BLaER1 (cell line): ENCODE measurements around the gene EIF4E3.

Experiments
- H3K27ac ChIP-seq: shearing (Covaris generic); formaldehyde crosslinking; 2 replicates; pipeline ENCODE4 v1.8.1; 2022
- H3K27me3 ChIP-seq: shearing (Covaris generic); formaldehyde crosslinking; 2 replicates; pipeline ENCODE4 v1.8.1; 2022
- H3K36me3 ChIP-seq: shearing (Covaris generic); formaldehyde crosslinking; 2 replicates; pipeline ENCODE4 v1.8.1; 2022
- H3K4me1 ChIP-seq: shearing (Covaris generic); formaldehyde crosslinking; 2 replicates; pipeline ENCODE4 v1.8.1; 2022
- H3K4me2 ChIP-seq: shearing (Covaris generic); formaldehyde crosslinking; 2 replicates; pipeline ENCODE4 v1.8.1; 2022
- H3K4me3 ChIP-seq: shearing (Covaris generic); formaldehyde crosslinking; 2 replicates; pipeline ENCODE4 v1.8.1; 2022
- H3K9ac ChIP-seq: shearing (Covaris generic); formaldehyde crosslinking; 2 replicates; pipeline ENCODE4 v1.8.1; 2022
- H3K9me3 ChIP-seq: shearing (Covaris generic); formaldehyde crosslinking; 2 replicates; pipeline ENCODE4 v1.8.1; 2022
- H4K20me1 ChIP-seq: shearing (Covaris generic); formaldehyde crosslinking; 2 replicates; pipeline ENCODE4 v1.8.1; 2022
- Cebpa-rat ChIP-seq: shearing (Covaris generic); IDR thresholded peaks from 2 replicates; pipeline ENCODE4 v1.8.1; 2022

Gene EIF4E3

DNA sequence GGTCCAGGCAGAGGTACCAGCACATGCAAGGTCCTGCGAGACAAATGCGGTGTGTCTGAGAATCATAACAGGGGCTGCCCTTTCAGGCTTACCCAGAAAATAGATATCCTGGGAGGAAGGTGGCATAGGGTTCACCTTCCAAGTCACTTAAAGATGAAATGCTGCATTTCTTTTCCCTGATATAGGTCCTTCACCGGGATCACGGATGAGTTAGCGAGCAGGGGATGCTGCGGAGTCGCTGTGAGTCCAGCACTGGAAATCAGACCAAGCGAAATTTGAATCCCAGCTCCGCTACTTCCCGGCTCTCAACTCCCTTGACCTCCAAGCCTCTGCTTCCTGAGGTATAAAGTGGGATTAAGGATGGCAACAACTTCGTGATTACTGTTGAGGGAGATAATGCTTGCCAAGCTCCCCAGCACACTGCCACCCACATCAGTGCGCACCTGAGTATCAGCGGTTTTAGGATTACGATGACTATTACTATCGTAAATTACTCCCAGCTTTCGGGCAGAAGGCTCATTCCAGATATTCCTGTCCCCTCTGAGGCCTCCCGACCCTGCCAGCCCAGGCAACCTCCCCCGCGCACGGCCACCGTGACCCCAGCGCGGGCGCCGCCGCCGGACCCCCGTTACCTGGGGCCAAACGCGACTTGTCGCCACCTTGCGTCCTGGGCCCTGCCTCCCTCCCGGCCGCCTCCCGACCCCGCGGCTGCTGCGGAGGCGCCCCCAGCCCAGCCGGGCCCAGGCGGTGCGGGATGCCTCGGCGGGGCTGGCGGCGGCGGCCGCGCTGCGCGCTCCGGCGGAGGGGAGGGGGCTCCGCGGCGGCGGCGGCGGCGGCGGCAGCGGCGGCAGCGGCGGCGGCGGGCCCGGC is 27.9 kb upstream of the EIF4E3 start:
- no peaks in the 10 kb centered on the region for H4K20me1 ChIP-seq
- H3K9me3 ChIP-seq, result peaks cover 31% of the 10 kb centered on the region
- peaks cover 61% of the 10 kb centered on the region for H3K27me3 ChIP-seq
- peak overlapping the region; percentile 62 for H3K4me3 ChIP-seq
- no peak overlapping the region for H3K27ac ChIP-seq
- peak overlapping the region; percentile 62 for H3K4me2 ChIP-seq
- H3K4me1 ChIP-seq, result peaks cover 7% of the 10 kb centered on the region; the same call in 1 of the 2 replicates
- H3K36me3 ChIP-seq, result no peaks in the 10 kb centered on the region
- H3K9ac ChIP-seq, result no peak overlapping the region
- no peak for TF ChIP-seq Cebpa-rat

DNA sequence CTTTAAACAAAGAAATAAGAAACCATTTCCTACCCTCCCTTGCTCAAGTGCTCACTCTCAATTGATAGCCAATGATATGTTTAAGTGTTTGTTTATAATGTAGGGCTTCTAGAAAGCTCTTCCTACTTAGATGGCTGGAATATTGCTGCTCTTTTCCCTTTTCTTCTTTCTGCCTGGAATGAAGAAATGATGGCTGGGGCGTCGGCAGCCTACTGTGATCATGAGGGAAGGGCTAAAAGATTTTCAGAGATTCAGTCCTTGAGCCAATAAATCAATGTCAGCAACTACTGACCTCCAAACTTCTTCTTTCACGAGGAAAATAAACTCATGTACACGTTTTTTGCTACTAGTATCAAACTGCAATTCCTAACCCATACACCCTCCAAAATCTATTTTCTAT is 26.4 kb upstream of the EIF4E3 start:
- Histone ChIP-seq H3K9me3 (peaks cover 31% of the 10 kb centered on the region), H3K4me3 (no peak overlapping the region), H3K36me3 (no peaks in the 10 kb centered on the region), H3K27ac (no peak overlapping the region), H3K9ac (no peak overlapping the region), H4K20me1 (no peaks in the 10 kb centered on the region), H3K4me2 (no peak overlapping the region), H3K27me3 (peaks cover 53% of the 10 kb centered on the region), H3K4me1 (peaks cover 7% of the 10 kb centered on the region; the same call in 1 of the 2 replicates)
- TF ChIP-seq Cebpa-rat, result no peak

GRCh38 chr3:71744738-71745137 is 19.5 kb upstream of the EIF4E3 start:
- Histone ChIP-seq H3K9ac (no peak overlapping the region), H3K27me3 (no peaks in the 10 kb centered on the region), H3K36me3 (no peaks in the 10 kb centered on the region), H4K20me1 (no peaks in the 10 kb centered on the region), H3K4me2 (no peak overlapping the region), H3K4me3 (no peak overlapping the region), H3K27ac (no peak overlapping the region), H3K9me3 (peaks cover 37% of the 10 kb centered on the region), H3K4me1 (no peaks in the 10 kb centered on the region)
- TF ChIP-seq Cebpa-rat, result no peak

GRCh38 chr3:71742621-71743020 is 17.4 kb upstream of the EIF4E3 start:
- H4K20me1 ChIP-seq, result no peaks in the 10 kb centered on the region
- H3K27me3 ChIP-seq, result no peaks in the 10 kb centered on the region
- H3K27ac ChIP-seq, result no peak overlapping the region
- H3K9me3 ChIP-seq, result peaks cover 37% of the 10 kb centered on the region
- no peak for TF ChIP-seq Cebpa-rat
- H3K4me3 ChIP-seq, result no peak overlapping the region
- H3K4me2 ChIP-seq, result no peak overlapping the region
- no peaks in the 10 kb centered on the region for H3K36me3 ChIP-seq
- no peaks in the 10 kb centered on the region for H3K4me1 ChIP-seq
- no peak overlapping the region for H3K9ac ChIP-seq

DNA sequence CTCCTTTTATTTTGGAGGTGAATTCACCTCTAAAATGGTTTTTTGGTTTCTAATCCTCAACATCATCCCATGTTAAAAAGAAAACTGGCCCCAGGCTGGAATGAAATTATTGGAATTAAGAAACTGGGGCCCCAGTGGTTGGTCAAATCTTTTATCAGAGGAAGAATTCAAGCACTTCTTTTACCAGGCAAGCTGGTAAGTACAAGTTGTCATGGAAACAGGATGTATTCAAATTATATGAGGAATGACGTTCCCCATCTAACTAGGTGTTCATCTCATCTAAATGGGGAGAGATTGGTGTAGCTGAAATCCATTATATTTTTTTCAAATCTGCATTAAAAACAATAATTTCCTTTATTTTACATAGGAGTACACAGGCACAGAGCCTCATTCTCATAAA is 9.7 kb upstream of the EIF4E3 start:
- Histone ChIP-seq H3K4me2 (no peak overlapping the region), H3K9me3 (no peaks in the 10 kb centered on the region; the same call in 1 of the 2 replicates), H3K4me1 (peaks cover 13% of the 10 kb centered on the region), H3K27ac (no peak overlapping the region), H3K9ac (no peak overlapping the region), H3K36me3 (no peaks in the 10 kb centered on the region), H3K27me3 (no peaks in the 10 kb centered on the region), H3K4me3 (no peak overlapping the region), H4K20me1 (no peaks in the 10 kb centered on the region)
- TF ChIP-seq Cebpa-rat, result no peak

GRCh38 chr3:71733319-71733718 is 8.1 kb upstream of the EIF4E3 start:
- no peaks in the 10 kb centered on the region for H4K20me1 ChIP-seq
- no peaks in the 10 kb centered on the region for H3K27me3 ChIP-seq
- H3K4me2 ChIP-seq, result no peak overlapping the region

GRCh38 chr3:71732637-71733036 is 7.4 kb upstream of the EIF4E3 start:
- Histone ChIP-seq H3K27me3 (no peaks in the 10 kb centered on the region), H3K4me1 (peaks cover 28% of the 10 kb centered on the region), H3K4me3 (no peak overlapping the region), H3K9me3 (no peaks in the 10 kb centered on the region; the same call in 1 of the 2 replicates), H3K4me2 (no peak overlapping the region), H3K36me3 (no peaks in the 10 kb centered on the region), H4K20me1 (no peaks in the 10 kb centered on the region), H3K9ac (no peak overlapping the region), H3K27ac (no peak overlapping the region)
- no peak for TF ChIP-seq Cebpa-rat

More at GRCh38 chr3:71733319-71733718, 8.1 kb upstream of the EIF4E3 start:
- Histone ChIP-seq H3K36me3 (no peaks in the 10 kb centered on the region), H3K4me1 (peaks cover 28% of the 10 kb centered on the region), H3K9me3 (no peaks in the 10 kb centered on the region; the same call in 1 of the 2 replicates), H3K4me3 (no peak overlapping the region), H3K27ac (no peak overlapping the region), H3K9ac (no peak overlapping the region)
- no peak for TF ChIP-seq Cebpa-rat

DNA sequence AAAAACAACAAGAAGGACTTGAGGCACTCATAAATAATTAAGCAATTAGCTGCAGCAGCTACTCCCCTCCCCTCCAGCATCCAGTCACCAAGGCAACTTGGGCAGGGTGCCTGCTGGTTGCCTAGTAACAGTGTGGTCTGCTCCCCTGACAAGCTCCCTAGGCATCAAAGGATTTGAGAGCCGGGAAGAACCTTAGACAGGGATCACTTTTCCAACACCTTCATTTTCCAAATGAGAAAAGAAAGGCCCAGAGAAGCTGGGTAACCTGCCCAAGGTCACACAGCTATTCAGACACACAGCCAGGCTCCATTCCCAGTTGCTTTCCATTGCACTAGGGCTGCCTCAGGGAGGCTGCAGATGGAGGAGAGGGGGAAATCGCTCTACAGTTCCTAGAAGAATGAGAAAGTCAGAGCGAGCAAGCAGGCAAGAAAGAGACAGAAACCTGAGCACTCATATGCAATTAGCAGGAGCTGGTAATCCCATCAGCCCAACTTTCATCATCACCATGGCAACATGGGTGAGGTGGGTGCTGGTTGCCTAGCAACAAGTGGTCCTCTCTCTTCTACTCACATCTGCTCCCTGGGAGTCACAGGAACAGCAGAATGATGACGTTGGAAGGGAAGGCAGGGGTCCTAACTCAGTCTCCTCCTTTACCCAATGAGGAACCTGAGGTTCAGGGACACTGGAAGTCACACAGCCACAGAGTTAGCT is 3.6 kb upstream of the EIF4E3 start:
- Histone ChIP-seq H4K20me1 (peaks cover 12% of the 10 kb centered on the region), H3K9ac (no peak overlapping the region), H3K27me3 (peaks cover 34% of the 10 kb centered on the region), H3K4me3 (no peak overlapping the region), H3K4me2 (peak overlapping the region; percentile 72), H3K27ac (no peak overlapping the region), H3K4me1 (peaks cover 37% of the 10 kb centered on the region), H3K9me3 (no peaks in the 10 kb centered on the region; the same call in 1 of the 2 replicates), H3K36me3 (no peaks in the 10 kb centered on the region)
- no peak for TF ChIP-seq Cebpa-rat

DNA sequence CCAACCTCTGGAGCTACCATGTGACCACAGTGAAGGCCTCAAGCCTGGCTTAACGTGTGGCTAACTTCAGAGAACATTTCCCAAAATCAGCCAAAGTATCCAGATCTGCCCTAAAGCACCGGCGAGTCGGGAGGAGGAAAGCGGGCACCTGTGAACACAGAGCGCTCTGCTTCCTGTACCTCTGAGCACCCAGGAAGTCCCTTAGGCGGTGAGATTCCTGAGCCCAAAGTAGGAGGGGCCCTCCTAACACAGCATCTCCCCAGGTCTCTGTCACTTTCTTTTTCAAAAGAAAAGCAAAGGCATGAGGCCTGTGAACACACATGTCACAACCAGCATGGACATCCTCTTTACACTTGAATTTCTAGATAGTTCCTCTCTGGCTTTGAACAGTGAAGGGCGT is 944 bp upstream of the EIF4E3 start:
- Histone ChIP-seq H3K9ac (no peak overlapping the region), H3K27ac (no peak overlapping the region), H4K20me1 (peaks cover 13% of the 10 kb centered on the region), H3K36me3 (no peaks in the 10 kb centered on the region), H3K27me3 (peaks cover 51% of the 10 kb centered on the region), H3K4me2 (0 out of 2 replicates have a peak overlapping the region, but pooled peaks have one; percentile 98), H3K9me3 (no peaks in the 10 kb centered on the region), H3K4me3 (no peak overlapping the region), H3K4me1 (peaks cover 41% of the 10 kb centered on the region)
- no peak for TF ChIP-seq Cebpa-rat
